HCEC 1CT (cell line): ENCODE measurements around the gene CENPT.
A peak's percentile ranks its signal among the peaks of the same experiment; 100 is the strongest.
"Not testable (repeated sequence)": the region's sequence is repeated elsewhere in the genome, so short reads cannot be mapped to it uniquely, and the experiment has no call there.

Source experiments
- DNase-seq: peaks from one replicate; pipeline ENCODE4 v3.0.0-alpha.2; 2017

CENPT gene

DNA sequence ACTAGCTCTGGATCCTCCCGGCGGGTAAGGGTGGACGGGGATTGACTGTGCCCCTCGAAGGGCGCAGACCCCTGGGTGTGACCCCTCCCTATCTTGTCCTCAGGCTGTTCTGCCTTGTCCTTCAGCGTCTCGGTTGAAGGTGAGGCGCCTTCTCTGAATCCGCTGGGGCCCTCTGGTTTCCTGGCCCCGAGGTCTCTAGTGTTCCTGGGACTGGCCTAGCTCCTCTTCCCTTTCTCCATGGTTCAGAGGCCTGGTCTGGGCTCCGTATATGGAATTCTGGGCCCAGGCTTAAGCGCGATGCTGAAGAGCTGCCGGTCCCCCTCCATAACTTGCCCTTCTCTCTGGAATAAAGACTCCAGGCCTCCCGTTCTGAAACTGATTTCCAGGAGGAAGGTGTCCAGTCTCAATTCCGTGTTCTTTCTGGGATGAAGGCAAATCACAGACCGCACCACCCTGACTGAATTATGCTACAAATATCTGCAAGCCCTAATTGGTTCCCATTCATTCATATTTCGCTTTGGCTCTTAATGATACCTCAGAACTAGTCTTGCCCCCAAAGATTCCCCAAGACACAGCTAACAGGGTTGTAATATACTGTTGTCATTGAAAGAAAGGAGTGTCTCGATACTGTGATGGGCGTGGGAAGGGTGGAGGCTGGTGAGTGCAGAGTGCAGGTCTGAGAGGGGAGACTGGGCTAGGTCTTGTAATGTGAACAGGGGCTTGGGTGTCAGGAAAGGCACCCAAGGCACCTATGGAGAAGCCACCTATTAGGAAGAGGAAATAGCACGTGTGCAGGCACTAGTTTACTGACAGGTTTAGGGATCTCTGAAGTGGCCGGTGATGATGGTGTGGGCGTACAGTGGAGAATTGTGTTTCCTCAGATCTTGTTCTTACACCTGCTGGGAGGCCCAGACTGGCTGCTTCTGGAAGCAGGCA is 26.2 kb upstream of the CENPT start:
- no peak for DNase-seq

DNA sequence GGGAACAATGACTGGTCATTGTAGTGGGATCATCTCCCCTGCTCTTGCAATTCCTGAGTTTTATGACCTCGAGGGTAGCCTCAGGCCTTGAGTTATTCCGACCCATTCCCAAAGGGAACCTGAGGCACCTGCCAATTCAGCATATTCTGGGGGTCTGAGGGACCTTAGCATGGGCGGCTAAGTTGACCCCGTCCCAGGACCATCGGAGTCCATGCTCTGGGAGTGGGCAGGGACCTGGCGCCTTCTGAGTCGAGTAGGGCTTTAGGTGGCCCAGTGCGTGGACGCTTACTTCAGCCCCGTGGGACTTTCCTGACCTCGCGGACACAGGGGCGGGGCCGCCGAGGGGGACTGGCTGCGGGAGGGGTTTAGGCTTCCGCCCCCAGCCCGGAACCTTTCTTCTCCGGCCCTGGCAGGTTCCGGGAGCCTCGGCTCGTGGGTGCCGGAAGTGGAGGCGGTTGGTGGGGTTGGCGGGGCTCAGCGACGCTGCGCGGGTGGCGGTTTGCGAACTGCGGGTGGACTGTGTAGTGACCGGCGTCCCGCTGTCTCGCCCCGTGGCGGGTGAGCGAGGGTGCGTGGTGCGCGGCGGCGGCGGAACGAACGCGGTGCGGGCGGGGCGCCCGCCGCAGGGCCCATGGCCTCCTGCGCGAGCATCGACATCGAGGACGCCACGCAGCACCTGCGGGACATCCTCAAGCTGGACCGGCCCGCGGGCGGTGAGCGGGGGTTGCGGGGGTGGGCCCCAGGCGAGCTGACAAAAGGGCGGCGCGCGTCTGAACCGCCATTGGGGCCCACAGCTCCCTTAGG is 25.3 kb upstream of the CENPT start, which contains the start of gene EDC4:
Gene EDC4, plus strand, starts transcription at position 422 of the 804 bp plus-strand sequence. Its CDS starts 210 bp downstream, at position 632.
- peak; percentile 61 for DNase-seq

DNA sequence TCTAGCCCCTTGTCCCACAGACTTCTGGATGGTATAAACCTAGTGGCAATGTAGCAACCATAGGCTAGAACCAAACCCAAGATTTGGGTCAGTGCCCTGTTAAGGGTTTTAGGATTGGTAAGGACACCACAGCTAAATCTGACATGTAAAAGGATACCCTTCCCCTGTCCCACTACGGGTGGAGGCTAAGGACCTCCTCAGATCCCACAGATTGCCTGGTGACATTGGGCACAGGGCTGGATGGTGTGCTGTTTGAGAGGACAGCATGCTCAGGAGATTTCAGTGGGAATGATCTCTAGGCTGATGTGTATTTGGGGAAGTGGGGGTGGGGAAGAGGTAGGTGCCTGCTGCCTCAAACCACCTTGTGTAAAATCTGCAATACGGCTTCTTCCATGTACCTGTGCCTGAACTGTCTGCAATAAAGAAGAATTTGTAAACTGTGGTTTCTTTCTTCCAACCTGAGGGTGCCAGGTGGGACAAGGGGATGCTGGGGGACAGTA is 24.7 kb upstream of the CENPT start:
- DNase-seq, result no peak

DNA sequence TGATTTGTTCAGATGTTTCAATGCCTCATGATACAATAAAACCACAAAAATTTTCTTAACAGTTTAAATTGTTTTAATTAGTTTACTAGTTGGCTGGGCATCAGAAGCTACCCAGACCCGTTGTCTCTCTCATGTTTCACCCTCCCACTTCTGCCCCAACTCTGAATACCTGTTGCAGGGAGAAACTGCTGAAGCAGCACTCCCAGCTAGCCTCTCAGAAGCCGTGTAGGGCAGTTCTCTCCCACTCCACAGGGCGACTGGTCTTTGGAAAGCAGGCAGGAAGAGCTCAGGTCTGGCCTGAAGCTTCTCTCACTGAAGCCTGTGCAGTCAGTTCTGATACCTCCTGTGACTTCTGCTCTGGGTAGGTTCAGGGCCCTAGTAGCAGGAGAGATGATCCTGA is 23.8 kb upstream of the CENPT start:
- DNase-seq, result no peak

DNA sequence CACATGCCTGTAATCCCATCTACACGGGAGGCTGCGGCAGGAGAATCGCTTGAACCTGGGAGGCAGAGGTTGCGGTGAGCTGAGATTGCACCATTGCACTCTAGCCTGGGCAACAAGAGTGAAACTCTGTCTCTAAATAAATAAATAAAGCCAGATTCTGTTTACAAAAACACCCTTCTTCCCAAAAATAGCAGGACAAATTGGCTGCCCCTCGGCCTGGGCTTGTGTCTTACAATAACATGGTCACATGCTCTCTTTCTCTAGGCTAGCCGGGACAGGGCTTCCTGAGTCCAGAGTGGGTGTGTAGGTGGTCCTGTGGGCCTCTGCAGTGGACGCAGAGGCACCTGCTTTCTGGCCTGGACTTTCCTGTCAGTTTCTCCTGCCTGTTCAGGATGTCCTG is 22.2 kb upstream of the CENPT start:
- no peak for DNase-seq

DNA sequence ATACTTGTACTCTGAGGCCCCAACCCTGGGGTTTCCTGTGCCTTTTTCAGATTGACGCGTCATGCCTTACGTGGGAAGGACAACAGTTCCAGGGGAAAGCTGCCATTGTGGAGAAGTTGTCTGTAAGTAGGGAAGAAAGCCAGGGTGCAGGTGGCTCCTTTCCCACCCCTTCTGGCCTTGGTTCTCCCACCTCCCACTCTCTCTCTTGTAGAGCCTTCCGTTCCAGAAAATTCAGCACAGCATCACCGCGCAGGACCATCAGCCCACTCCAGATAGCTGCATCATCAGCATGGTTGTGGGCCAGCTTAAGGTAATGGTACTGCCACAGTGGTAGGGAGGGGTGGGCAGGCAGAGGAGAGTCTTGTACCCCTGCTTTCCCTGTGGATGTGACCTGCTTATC is 20.8 kb upstream of the CENPT start:
- DNase-seq, result no peak

DNA sequence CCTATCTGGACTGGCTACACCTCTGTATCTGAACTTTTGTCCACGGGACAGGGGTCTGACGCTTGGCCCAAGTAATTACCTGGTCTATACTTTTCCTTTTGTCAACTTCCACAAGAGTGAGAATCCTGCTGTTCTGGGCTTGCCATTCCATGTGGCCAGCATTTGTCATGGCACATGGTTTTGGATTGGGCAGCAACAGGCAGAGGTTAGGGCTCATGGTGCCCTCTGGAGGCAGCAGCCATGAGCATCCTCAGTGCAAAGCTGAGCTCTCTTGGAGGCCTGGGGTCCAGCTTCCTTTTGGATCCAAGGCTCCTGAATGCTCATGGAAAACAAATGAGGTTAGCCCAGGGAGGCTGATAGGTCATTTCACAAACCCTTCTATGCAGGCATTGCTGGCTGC is 17.8 kb upstream of the CENPT start:
- peak; percentile 61 for DNase-seq

DNA sequence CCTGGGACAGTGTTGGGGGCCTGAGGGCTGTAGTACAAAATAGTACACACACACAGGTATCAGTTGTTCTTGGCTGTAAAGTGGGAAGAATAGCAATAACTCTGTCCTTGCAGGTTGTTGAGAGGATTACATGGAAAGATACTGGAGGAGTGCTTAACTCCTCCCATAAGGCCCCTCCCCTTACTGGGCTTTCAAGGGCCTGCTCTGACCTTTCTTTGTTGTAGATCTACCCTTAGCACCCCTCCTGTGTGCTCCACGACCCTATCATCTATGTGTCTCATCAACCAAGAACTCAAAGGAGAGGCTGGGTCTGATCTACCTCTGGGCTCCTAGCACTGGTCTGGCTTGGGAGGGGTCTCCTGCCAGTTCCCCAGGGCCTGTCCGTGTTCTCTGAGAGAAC is 17.1 kb upstream of the CENPT start:
- no peak for DNase-seq

DNA sequence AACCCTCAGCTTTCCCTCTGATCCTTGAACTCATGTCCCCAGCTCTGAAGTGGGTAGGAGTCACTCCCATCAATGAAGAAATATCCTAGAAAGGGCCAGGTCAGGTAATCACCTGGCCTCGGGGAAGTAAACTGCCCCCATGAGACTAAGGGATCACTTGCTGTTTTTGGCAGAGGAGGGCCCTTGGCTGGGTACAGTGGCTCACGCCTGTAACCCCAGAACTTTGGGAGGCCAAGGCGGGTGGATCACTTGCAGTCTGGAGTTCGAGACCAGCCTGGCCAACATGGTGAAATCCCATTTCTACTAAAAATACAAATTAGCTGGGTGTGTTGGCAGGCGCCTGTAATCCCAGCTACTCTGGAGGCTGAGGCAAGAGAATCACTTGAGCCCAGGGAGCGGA is 16.6 kb upstream of the CENPT start:
- not testable (repeated sequence) for DNase-seq

DNA sequence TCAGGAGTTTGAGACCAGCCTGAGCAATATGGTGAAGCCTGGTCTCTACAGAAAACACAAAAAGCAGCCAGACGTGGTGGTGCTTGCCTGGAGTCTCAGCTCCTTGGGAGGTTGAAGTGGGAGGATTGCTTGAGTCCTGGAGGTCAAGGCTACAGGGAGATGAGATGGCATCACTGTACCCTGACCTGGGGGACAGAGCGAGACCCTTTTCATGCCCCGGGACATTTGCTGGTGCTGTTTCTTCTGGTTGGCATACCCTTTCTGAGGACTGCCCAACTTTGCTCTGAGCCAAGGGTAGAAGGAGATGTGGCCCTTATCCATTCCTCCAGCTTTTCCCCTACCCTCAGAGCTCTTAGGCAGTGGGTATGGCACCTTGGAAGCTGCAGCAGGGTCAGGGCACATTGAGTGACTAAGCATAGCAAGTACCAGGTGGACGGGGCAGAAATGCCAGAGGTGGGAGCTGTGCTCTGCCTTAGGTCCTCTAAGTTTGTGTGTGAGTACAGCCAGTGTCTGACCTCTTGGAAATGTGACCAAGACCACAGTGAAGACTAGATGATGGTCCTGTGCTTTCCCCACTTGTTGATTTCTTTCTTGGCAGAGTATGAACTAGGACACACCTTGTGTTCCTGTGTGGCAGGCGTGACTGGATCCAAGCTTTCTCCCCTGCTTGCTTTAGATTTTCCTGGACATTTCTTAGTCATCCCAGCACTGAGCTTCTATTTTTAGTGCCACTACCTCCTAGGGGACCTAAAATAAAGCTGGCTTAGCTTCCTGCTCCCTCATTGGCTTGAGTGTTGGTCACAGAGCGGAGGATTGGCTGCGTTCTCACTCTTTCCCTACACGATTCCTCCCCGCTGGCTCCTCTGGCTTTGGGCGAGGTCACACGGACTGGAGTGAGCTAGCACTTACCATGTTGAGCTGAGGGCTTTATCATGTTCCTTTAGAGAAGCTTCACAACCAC is 15.4 kb upstream of the CENPT start:
- no peak for DNase-seq

DNA sequence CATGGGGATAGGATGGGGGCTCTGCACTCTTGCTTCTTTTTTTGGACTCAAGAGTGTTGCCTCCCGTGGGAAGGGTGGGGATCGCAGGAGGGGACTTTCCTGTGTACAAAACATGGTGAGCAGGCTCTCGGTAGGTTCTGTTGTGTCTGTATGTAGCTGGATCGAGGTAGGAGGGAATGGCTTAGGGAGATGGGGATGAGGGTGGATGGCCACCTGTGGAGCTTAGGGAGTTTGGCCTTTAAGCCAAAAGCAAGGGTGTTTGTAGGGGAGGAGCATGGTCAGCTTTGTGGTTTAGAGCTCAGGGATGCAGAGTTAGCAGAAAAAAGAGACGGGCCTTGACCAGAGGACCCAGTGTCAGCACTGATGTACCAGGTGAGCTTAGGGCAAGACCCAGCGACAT is 14.4 kb upstream of the CENPT start:
- no peak for DNase-seq

DNA sequence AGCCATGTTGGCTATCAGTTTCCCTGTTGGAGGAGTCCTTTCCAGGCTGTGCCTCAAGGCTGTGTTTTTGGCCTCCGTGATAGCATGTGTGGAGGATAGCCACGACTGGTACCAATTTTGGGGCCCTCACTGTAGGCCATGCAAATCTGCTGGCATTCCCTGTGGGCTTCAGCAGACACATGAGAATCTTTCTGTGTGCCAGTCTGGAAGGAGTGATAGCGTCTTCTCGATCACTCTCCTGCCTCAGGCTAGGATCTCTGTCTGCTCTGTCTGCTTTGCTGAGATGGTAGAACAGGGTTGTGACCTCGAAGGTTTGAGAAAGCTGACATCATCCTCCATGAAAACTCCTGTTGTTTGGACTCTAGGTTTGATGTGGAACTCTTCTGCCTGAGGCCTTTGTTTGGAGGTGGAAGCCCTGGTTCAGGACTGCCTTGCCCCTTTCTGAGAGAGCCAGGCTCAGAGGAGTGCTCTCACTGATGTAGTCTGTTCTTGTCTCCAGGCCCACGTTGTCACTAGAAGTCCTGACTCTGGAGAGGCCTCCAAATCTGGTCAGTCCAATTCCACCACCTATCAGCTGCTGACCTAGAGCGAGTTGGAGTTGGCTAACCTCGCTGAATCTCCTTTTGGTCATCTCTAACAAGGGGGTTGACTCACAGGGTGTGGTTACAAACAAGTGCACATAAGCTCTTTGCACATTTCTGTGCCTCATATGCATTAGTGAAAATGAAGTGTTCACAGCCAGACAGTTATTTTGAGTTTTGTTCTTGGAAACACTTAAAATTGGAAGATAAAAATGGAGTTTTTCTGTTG is 13.3 kb upstream of the CENPT start:
- peak; percentile 77 for DNase-seq

DNA sequence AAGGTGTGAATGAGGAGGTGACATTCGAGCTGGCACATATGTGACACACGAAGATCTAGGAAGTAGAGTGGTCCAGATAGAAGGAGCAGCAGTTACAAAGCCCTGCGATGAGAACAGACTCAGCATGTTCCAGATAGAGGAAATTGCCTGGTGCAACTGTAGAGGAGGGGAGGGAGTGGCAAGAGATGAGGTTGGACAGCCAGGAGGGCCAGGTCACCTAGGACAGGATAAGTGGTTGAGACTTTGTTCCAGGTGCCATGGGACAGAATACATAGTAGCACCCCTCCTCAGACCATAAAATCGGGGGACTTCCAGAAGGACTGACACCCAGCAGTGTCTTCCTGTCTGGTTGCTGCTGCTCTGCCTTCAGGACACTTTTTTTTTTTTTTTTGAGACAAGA is 11.0 kb upstream of the CENPT start:
- DNase-seq, result no peak

DNA sequence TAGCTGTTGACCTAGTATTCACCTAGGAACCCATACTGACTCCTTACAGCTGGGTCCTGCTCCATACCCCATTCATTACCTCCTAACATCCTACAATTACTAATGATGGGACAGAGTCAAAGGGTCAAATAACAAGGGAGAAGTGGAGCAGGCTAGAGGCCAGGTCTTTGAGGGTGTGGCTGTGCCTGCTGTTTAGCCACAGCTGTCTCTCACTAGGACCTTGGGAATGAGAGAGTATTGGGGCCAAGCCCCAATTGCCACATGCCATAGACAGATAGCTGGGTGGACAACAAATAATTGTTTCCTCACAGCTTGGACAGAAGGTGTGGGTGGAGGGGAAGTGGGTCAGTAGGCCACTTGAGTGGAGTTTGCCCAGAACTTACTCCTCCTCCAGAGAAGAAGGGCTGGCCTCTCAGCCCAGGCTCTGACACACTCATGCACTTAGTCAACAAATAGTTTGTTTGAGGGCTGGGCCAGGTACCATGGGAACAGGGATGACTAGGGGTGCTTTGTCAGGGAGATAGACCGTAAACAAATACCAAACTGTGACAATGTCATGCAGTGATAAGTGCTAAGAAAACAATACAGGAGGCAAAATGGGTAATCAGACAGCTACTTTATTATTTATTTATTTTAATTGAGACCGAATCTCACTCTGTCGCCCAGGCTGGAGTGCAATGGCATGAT is 10.2 kb upstream of the CENPT start:
- DNase-seq, result peak; percentile 93

DNA sequence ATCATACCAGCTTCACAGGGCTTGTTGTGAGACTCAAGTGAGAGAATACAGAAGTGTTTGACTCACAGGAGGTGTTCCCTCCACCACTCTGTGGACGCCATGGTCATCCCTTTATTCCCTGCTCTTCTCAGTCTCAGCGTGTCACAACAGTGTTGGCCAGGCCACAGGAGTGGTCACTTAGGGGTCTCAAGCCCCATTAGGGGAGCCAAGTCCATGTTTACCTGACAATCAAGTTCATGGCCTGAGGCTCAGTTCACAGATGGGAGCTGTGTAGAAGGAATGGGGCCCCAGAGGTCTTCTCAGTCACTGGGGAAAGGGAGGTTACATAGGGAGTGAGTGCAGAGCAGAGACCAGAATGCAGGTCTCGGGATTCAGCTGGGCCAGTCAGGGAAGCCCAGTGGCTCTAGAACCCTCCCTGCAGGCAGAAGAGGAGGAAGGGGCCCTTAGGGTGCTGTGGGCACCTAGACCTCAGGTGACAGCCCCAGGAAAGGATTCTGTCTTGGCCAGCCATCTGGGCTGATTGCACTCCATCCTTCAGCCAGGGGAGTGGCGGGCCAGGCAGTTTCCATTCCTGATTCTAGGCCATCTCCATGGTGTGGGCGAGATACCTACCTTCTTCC is 9.5 kb upstream of the CENPT start:
- no peak for DNase-seq

DNA sequence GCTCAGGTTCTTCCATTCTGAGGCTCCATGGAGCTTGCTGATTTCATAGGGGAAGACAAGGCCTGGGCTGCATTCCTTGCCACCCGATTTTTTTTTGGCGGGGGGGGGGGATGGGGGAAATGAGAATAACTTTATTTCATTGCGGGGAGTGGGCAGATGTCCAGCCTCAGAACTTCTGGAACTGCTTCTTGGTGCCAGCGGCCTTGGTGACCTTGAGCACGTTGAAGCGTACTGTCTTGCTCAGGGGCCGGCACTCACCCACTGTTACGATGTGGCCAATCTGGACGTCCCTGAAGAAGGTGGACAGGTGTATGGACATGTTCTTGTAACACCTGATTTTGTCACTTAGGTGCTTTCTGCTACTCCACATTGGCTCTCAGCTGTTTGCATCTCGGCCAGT is 8.3 kb upstream of the CENPT start:
- DNase-seq, result no peak

DNA sequence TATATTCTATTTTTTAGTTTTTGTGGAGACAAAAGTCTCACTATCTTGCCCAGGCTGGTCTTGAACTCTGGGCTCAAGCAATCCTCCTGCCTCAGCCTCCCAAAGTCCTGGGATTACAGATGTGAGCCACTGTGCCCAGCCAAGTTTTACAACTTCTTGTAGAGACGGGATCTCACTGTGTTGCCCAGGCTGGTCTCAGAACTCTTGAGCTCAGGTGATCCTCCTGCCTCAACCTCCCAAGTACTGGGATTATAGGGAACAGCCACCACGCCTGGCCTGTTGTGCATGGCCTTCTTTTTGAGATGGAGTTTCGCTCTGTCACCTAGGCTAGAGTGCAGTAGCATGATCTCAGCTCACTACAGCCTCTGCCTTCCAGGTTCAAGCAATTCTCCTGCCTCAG is 6.2 kb upstream of the CENPT start:
- no peak for DNase-seq

DNA sequence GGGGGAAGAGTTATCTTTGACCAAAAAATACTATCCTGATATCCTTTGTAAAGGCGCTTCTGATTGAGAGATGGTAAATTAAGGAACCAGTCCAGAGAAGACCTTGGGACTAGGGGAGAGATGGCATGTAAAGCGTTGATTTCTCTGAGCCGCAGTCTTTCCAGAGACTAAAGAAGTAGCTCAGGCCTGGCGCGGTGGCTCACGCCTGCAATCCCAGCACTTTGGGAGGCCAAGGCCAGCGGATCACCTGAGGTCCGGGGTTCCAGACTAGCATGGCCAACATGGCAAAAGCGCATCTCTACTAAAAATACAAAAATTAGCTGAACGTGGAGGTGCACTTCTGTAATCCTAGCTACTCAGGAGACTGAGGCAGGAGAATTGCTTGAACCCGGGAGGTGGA is 625 bp upstream of the CENPT start:
- no peak for DNase-seq

DNA sequence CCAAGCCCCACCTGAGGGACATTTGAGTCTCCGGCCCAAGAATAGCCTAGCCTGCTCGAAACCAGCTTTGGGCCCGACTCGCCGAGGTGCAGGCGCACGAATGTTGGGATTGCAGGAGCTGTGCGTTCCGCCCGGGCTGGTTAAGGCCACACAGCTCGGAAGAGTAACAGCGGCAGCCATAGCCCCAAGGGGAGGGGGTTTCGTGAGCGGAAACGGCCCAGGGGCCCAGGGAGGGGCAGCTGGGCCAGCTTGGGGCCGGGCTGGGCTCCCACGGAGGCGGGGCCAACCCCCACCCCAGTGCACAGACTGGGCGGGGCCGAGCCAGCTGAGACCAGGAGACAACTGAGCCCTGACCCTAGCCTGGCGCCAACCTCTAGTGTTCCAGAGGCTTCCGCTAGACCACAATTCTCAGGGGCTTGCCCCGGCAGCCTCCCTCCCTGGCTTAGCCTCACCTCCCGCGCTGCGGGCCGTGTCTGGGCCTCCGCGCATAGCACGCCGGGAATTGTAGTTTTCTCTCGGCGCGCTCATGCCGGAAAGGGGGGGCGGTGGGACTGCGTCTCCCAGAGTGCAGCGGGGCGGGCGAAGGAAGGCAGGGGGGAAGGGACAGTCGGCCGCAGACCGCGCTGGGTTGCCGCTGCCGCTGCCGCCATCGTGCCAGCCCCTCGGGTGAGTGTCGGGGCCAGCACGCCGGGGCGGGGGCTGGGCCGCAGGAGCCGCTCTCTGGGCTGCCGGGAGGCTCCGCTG is 1.0 kb downstream of the CENPT start, which contains the start of gene NUTF2:
Gene NUTF2, plus strand, starts transcription at position 614 of the 744 bp plus-strand sequence. CDS start 18,198 bp downstream, outside the sequence.
- DNase-seq, result peak; percentile 91

DNA sequence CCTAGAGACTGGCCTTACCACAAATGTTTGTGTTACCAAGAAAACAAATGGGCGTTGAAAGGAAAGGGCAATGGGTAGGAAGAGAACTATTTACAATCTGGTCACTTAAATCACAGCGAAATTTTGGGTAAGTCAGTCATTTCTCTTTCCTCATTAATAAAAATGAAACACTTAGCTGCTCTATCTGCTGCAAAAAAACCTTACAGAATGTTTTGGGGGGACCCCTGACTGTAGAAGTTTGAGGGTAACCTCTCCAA is 1.5 kb downstream of the CENPT start:
- DNase-seq, result no peak
